Neural cell (in vitro differentiated cells): ENCODE measurements around the gene PTPRD.

Experiments
- CTCF ChIP-seq: fragments of 450-650 bp; IDR thresholded peaks from 2 replicates; pipeline ENCODE4 v1.5.1; 2014; ENCODE audit warnings: antibody characterized with exemption, mild to moderate bottlenecking, moderate library complexity; ENCODE audit not compliant: poor library complexity, severe bottlenecking
- POLR2AphosphoS5 ChIP-seq: IDR thresholded peaks from 2 replicates; pipeline ENCODE4 v1.6.1; 2012

- TF ChIP-seq CTCF (no peak), POLR2AphosphoS5 (no peak)
These were observed 550.0 kb downstream of the PTPRD start for GRCh38 chr9:10062629-10063395.
